Measurements from ENCODE around the gene RAB3GAP2.

DNA sequence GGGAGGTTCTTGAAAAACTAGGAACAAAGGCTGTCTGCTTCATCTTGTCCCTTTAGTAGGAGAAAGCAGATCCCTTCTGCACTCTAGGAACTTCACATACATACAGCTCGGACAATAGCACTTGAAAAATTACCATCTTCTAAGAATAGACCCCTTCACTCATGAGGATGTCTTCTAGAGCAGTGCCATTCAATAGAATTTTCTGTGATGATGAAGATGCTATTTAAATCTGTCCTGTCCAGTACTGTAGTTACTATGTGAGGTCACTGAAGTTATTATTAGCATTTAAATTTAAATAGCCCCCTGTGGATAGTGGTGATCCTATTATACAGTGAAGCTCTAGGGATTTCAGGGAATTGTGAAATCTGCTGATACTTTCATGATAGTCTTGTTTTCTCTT, 46.4 kb upstream of the RAB3GAP2 start:
- no peak for TF ChIP-seq CTCF (IDR thresholded peaks at IDR 0.05)
- no peak for TF ChIP-seq POLR2A (IDR thresholded peaks at IDR 0.05)

Measured in uterus (tissue), 2 donors.